ENCODE results near the gene RAB30. TPM values are rescaled to one million over a fixed set of nuclear protein-coding genes. Genes with fewer than 3 reads are reported as not detected.

Gene RAB30
- total and polyA plus RNA-seq, 2 donors: 4.5 to 7.5 TPM

DNA sequence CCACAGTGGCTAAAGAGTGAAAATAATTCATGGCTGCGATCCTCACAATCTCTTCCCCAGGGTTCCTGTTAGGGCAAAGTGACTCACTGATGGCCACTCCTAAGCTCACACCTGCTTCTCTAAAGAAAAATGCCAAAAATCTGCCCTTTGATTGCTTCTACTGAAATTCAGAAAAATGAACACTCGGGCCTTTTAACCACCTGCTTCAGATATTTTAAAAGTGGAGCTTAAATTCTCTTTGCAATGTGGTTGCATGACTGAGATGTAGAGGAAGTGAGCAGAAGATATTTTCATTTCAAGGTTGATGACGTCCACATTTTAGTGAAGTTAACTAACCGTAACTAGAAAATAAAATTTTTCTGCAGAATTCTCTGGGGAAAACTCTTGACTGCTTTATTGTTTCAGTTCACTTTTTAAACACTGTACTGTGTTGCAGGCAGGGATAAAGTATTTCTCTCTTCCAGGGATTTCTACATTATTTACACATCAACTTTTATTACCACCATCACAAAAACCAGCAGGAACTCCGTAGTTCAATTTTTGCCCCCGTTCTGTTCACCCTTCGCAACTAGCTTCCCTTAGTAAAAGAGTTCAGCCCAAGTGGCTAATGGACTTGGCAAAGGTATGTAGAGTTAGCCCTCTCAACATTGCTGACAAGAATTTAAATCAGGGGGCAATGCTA, 8.5 kb downstream of the RAB30 start:
- Histone ChIP-seq H3K4me3 (ENCODE audit: low read length in 2 of 2) (no peak overlapping the region), H3K27ac (ENCODE audit: low read depth in 1 of 2, low read length in 1 of 2) (peak overlapping the region; percentile 64 to 80), H3K9me3 (ENCODE audit: control insufficient read depth in 2 of 2, insufficient read depth in 1 of 2, low read length in 1 of 2) (no peaks in the 10 kb centered on the region), H3K27me3 (ENCODE audit: control insufficient read depth in 2 of 2, insufficient read depth in 1 of 2, low read length in 1 of 2) (peaks cover 0 to 4% of the 10 kb centered on the region in 2 donors), H3K36me3 (ENCODE audit: control insufficient read depth in 2 of 2, insufficient read depth in 2 of 2, low read length in 1 of 2) (peaks cover 0 to 3% of the 10 kb centered on the region in 2 donors), H3K4me1 (ENCODE audit: control insufficient read depth in 2 of 2, insufficient read depth in 2 of 2, low read length in 2 of 2) (peaks cover 4% of the 10 kb centered on the region in 2 donors)
- WGBS: 68% methylated on average over 7 of the region's 7 CpGs
- DNase-seq (ENCODE audit: low read depth in 6 of 9, low spot score in 9 of 9): peak in 3 of 9 donors; percentile 12 to 62 (median 23)

DNA sequence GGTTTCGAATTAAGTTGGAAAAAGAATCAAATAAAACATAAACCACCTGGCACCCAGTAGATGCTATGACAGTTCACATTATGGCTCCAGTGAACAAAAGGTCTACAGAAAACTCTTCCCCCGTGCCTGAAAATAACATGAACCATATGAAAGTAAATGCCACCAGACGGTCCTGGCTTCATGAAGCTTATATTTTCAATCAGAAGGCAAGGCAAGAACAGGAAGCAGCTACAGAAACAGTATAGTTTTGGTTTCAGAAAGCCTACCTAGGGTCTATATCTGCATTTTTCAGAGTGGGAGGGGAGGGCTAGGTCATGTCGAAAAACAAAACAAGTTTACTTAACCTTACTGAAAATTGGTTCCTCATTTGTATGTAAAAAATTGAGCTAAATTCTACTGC, 9.8 kb downstream of the RAB30 start:
- Histone ChIP-seq H3K36me3 (ENCODE audit: control insufficient read depth in 2 of 2, insufficient read depth in 2 of 2, low read length in 1 of 2) (peaks cover 0 to 3% of the 10 kb centered on the region in 2 donors), H3K27me3 (ENCODE audit: control insufficient read depth in 2 of 2, insufficient read depth in 1 of 2, low read length in 1 of 2) (no peaks in the 10 kb centered on the region), H3K4me3 (ENCODE audit: low read length in 2 of 2) (no peak overlapping the region), H3K4me1 (ENCODE audit: control insufficient read depth in 2 of 2, insufficient read depth in 2 of 2, low read length in 2 of 2) (peaks cover 4% of the 10 kb centered on the region in 2 donors), H3K9me3 (ENCODE audit: control insufficient read depth in 2 of 2, insufficient read depth in 1 of 2, low read length in 1 of 2) (no peaks in the 10 kb centered on the region), H3K27ac (ENCODE audit: low read depth in 1 of 2, low read length in 1 of 2) (peak overlapping the region in 1 of 2 donors; percentile 52)
- DNase-seq (ENCODE audit: low read depth in 6 of 9, low spot score in 9 of 9): peak in 2 of 9 donors; percentile 9 to 37
- WGBS: 88% methylated on average over 4 of the region's 4 CpGs

DNA sequence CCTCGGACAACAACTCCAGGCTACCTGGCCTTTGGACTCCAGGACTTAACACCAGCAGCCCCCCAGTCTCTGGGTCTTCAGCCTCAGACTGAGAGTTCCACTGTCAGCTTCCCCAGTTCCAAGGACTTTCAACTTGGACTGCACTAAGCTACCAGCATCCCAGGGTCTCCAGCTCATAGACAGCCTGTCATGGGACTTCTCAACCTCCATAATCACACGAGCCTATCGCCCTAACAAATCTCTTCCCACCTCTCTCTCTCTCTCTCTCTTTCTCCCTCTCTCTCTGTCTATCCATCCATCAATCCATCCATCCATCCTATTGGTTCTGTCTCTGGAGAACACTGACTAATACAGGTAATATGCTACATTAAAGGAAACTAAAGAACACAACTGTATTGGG, 10.7 kb downstream of the RAB30 start:
- Histone ChIP-seq H3K27ac (ENCODE audit: low read depth in 1 of 2, low read length in 1 of 2) (no peak overlapping the region), H3K4me1 (ENCODE audit: control insufficient read depth in 2 of 2, insufficient read depth in 2 of 2, low read length in 2 of 2) (peaks cover 4% of the 10 kb centered on the region in 2 donors), H3K4me3 (ENCODE audit: low read length in 2 of 2) (no peak overlapping the region), H3K27me3 (ENCODE audit: control insufficient read depth in 2 of 2, insufficient read depth in 1 of 2, low read length in 1 of 2) (no peaks in the 10 kb centered on the region), H3K36me3 (ENCODE audit: control insufficient read depth in 2 of 2, insufficient read depth in 2 of 2, low read length in 1 of 2) (peaks cover 0 to 3% of the 10 kb centered on the region in 2 donors), H3K9me3 (ENCODE audit: control insufficient read depth in 2 of 2, insufficient read depth in 1 of 2, low read length in 1 of 2) (no peaks in the 10 kb centered on the region)
- 97% methylated on average over 3 of the region's 3 CpGs for WGBS
- no peak for DNase-seq (ENCODE audit: low read depth in 6 of 9, low spot score in 9 of 9)

DNA sequence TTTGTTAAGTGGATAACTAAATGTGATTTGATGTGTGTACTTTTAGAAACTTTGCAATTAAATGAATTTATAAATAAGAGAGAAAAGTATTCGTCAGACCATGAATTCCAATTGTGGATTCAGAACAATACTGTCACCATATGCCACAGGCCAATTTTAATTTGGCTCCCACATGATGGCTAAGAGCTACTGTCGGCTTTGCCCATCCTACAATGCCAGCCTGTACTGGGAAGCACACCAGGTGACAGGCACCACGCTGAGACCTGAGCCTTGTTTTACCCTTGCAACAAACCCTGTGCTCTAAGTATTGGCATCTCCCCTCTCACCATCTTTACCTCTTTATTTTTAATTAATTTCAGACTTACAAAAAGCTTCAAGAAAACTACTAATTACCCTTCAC, 14.0 kb downstream of the RAB30 start:
- no peak for DNase-seq (ENCODE audit: low read depth in 6 of 9, low spot score in 9 of 9)
- Histone ChIP-seq H3K27ac (ENCODE audit: low read depth in 1 of 2, low read length in 1 of 2) (no peak overlapping the region), H3K27me3 (ENCODE audit: control insufficient read depth in 2 of 2, insufficient read depth in 1 of 2, low read length in 1 of 2) (no peaks in the 10 kb centered on the region), H3K36me3 (ENCODE audit: control insufficient read depth in 2 of 2, insufficient read depth in 2 of 2, low read length in 1 of 2) (peaks cover 0 to 3% of the 10 kb centered on the region in 2 donors), H3K4me3 (ENCODE audit: low read length in 2 of 2) (no peak overlapping the region), H3K9me3 (ENCODE audit: control insufficient read depth in 2 of 2, insufficient read depth in 1 of 2, low read length in 1 of 2) (no peaks in the 10 kb centered on the region), H3K4me1 (ENCODE audit: control insufficient read depth in 2 of 2, insufficient read depth in 2 of 2, low read length in 2 of 2) (peaks cover 0 to 2% of the 10 kb centered on the region in 2 donors)
- 99% methylated on average over 3 of the region's 3 CpGs for WGBS

DNA sequence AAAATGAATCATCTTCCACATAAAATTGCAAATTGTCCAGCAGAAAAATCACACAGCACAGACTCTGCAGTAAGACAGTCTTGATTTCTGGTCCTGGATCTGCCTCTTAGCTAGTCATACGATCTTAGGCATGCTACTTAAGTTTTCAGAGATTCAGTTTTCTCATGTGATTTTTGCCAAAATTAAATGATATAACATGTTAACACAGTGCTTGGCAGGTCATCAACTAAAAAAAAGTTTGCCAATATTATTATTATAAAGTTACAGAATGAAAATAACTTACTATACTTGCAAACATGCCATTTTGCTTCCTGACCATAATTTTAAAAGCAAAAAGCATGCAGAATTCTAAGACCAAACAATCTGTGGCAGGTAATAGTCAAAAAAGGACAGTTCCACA, 15.1 kb downstream of the RAB30 start:
- Histone ChIP-seq H3K9me3 (ENCODE audit: control insufficient read depth in 2 of 2, insufficient read depth in 1 of 2, low read length in 1 of 2) (no peaks in the 10 kb centered on the region), H3K4me1 (ENCODE audit: control insufficient read depth in 2 of 2, insufficient read depth in 2 of 2, low read length in 2 of 2) (peaks cover 0 to 5% of the 10 kb centered on the region in 2 donors), H3K27ac (ENCODE audit: low read depth in 1 of 2, low read length in 1 of 2) (no peak overlapping the region), H3K27me3 (ENCODE audit: control insufficient read depth in 2 of 2, insufficient read depth in 1 of 2, low read length in 1 of 2) (no peaks in the 10 kb centered on the region), H3K36me3 (ENCODE audit: control insufficient read depth in 2 of 2, insufficient read depth in 2 of 2, low read length in 1 of 2) (peaks cover 0 to 3% of the 10 kb centered on the region in 2 donors), H3K4me3 (ENCODE audit: low read length in 2 of 2) (no peak overlapping the region)
- 95% methylated on average over 1 of the region's 1 CpG for WGBS
- no peak for DNase-seq (ENCODE audit: low read depth in 6 of 9, low spot score in 9 of 9)

DNA sequence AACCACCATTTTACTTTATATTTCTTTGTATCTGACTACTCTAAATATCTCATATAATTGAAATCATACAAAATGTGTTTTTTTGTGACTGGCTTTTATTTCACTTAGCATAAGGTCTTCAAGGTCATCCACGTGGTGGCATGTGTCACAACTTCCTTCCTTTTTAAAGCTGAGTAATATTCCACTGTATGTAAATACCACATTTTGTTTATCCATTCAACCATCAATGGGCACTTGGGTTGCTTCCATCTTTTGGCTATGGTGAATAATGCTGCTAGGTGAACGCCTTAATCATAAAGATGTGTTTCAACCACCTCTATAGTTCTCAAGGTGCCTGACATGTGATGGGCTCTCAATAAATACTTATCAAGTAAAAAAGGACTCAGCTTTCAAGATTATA, 15.5 kb downstream of the RAB30 start:
- 65% methylated on average over 2 of the region's 2 CpGs for whole genome bisulfite sequencing
- no peaks in the 10 kb centered on the region for H3K27me3 ChIP-seq (ENCODE audit: control insufficient read depth in 2 of 2, insufficient read depth in 1 of 2, low read length in 1 of 2)
- H3K36me3 ChIP-seq (ENCODE audit: control insufficient read depth in 2 of 2, insufficient read depth in 2 of 2, low read length in 1 of 2): peaks cover 0 to 3% of the 10 kb centered on the region in 2 donors
- no peak overlapping the region for H3K27ac ChIP-seq (ENCODE audit: low read depth in 1 of 2, low read length in 1 of 2)
- H3K9me3 ChIP-seq (ENCODE audit: control insufficient read depth in 2 of 2, insufficient read depth in 1 of 2, low read length in 1 of 2): no peaks in the 10 kb centered on the region
- no peak for DNase-seq (ENCODE audit: low read depth in 6 of 9, low spot score in 9 of 9)
- H3K4me1 ChIP-seq (ENCODE audit: control insufficient read depth in 2 of 2, insufficient read depth in 2 of 2, low read length in 2 of 2): peaks cover 0 to 5% of the 10 kb centered on the region in 2 donors
- H3K4me3 ChIP-seq (ENCODE audit: low read length in 2 of 2): no peak overlapping the region

DNA sequence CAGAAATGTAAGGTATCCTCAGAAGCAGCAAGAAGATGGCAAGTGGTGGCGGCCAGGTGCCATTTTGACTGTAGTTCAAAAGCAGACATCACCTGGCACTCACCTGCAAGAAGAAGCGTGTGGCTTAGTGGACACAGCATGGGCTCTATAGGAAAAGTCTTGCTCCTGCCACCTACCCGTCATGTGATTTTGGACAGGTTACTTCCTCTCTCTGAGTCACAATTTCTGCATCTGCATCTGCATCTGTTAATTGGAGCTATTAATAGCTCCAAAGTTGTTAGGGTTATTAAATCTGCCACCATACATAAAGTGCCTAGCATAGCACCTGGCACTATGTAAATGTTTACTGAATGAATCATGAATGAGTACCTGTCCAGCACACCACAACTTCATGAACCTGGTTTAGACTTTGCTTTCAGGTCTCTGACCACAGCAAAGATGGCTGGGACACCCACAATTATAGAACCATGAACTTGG, 16.8 kb downstream of the RAB30 start:
- H3K36me3 ChIP-seq (ENCODE audit: control insufficient read depth in 2 of 2, insufficient read depth in 2 of 2, low read length in 1 of 2): no peaks in the 10 kb centered on the region
- H3K9me3 ChIP-seq (ENCODE audit: control insufficient read depth in 2 of 2, insufficient read depth in 1 of 2, low read length in 1 of 2): no peaks in the 10 kb centered on the region
- no peak for DNase-seq (ENCODE audit: low read depth in 6 of 9, low spot score in 9 of 9)
- WGBS: 97% methylated on average over 3 of the region's 3 CpGs
- H3K4me3 ChIP-seq (ENCODE audit: low read length in 2 of 2): no peak overlapping the region
- H3K27ac ChIP-seq (ENCODE audit: low read depth in 1 of 2, low read length in 1 of 2): no peak overlapping the region
- no peaks in the 10 kb centered on the region for H3K27me3 ChIP-seq (ENCODE audit: control insufficient read depth in 2 of 2, insufficient read depth in 1 of 2, low read length in 1 of 2)
- H3K4me1 ChIP-seq (ENCODE audit: control insufficient read depth in 2 of 2, insufficient read depth in 2 of 2, low read length in 2 of 2): peaks cover 0 to 5% of the 10 kb centered on the region in 2 donors

DNA sequence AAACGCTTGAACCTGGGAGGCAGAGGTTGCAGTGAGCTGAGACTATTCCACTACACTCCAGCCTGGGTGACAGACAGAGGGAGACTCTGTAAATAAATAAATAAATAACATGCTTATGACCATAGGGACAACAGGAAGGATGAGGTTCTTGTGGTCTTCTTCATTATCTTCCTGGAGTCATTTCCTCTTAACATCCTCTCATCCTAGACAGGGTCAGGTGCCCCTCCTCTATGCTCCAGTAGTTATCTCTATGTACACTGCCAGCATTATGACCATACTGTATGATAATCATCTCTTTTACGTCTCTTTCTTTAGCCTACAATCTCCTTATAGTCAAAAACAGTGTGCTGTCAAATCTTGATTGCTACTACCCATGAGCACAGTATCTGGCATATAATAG, 17.7 kb downstream of the RAB30 start:
- no peak for DNase-seq (ENCODE audit: low read depth in 6 of 9, low spot score in 9 of 9)
- Histone ChIP-seq H3K27me3 (ENCODE audit: control insufficient read depth in 2 of 2, insufficient read depth in 1 of 2, low read length in 1 of 2) (no peaks in the 10 kb centered on the region), H3K4me1 (ENCODE audit: control insufficient read depth in 2 of 2, insufficient read depth in 2 of 2, low read length in 2 of 2) (peaks cover 0 to 5% of the 10 kb centered on the region in 2 donors), H3K9me3 (ENCODE audit: control insufficient read depth in 2 of 2, insufficient read depth in 1 of 2, low read length in 1 of 2) (no peaks in the 10 kb centered on the region), H3K4me3 (ENCODE audit: low read length in 2 of 2) (no peak overlapping the region), H3K36me3 (ENCODE audit: control insufficient read depth in 2 of 2, insufficient read depth in 2 of 2, low read length in 1 of 2) (no peaks in the 10 kb centered on the region), H3K27ac (ENCODE audit: low read depth in 1 of 2, low read length in 1 of 2) (no peak overlapping the region)
- WGBS: 78% methylated on average over 2 of the region's 2 CpGs

DNA sequence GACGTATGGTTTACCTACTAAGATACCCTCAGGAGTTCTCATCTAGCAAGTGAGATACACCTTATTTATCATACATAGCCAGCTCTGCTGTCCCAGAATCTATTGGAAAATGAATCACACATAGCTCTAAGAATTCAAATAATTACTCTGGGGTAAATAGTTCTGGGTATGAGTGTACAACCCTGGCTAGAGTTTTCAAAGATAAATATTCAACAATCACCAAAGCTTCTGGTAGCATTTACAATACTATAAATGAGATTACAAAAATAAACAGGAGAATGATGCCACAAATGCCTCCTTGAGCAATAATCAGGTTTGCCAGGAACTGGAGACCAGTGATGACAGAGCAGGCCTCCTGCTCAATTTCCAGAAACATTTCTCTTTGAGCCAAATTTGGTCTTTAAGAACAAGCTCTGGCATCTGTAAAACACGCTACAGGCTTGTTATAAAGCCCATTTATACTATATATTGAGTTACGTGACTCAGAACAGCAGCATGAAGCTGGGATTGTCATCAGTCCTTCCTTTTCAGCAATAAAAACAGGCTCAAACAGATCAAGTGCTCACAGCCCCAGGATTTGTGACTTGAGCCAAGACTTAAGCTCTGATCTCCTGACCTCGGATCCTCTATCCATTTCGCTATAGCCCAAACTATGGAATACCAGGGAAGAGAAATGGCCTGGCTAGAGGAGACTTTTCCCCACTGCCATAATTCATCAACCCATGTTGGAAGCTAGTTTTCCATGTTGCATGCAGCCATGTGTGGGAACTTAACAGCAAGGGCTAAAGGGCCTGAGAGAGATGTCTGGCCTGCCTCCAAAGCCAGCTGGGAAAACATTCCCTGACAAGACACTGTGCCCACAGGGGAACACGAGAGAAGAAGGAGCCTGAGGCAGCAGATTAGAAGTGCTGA, 19.7 kb downstream of the RAB30 start:
- Histone ChIP-seq H3K27me3 (ENCODE audit: control insufficient read depth in 2 of 2, insufficient read depth in 1 of 2, low read length in 1 of 2) (no peaks in the 10 kb centered on the region), H3K27ac (ENCODE audit: low read depth in 1 of 2, low read length in 1 of 2) (peak overlapping the region; percentile 58 to 74), H3K4me1 (ENCODE audit: control insufficient read depth in 2 of 2, insufficient read depth in 2 of 2, low read length in 2 of 2) (peaks cover 0 to 5% of the 10 kb centered on the region in 2 donors), H3K36me3 (ENCODE audit: control insufficient read depth in 2 of 2, insufficient read depth in 2 of 2, low read length in 1 of 2) (no peaks in the 10 kb centered on the region), H3K9me3 (ENCODE audit: control insufficient read depth in 2 of 2, insufficient read depth in 1 of 2, low read length in 1 of 2) (no peaks in the 10 kb centered on the region), H3K4me3 (ENCODE audit: low read length in 2 of 2) (no peak overlapping the region)
- DNase-seq (ENCODE audit: low read depth in 6 of 9, low spot score in 9 of 9): no peak
- 94% methylated on average over 6 of the region's 6 CpGs for WGBS

Data from thymus (tissue), 11 donors.